DND-41 (cell line): Measurements from ENCODE around the gene ITIH1.

Experiments used
- ATAC-seq: fragments of 200-7000 bp; cut with Tn5 transposase; 3 replicates; pipeline ENCODE4 v1.9.1; 2021; ENCODE audit warnings: low read depth; ENCODE audit not compliant: insufficient read depth
- DNase-seq: peaks from one replicate; pipeline ENCODE4 v3.0.0-alpha.2; 2020
- H2AFZ ChIP-seq: 2 replicates; pipeline ENCODE4 v1.6.0; 2012; ENCODE audit warnings: low read depth, low read length
- H3K27ac ChIP-seq: 2 replicates; pipeline ENCODE4 v1.5.1; 2012; ENCODE audit warnings: low read length, inconsistent platforms
- H3K27me3 ChIP-seq: fragments of 200-600 bp; sonication (generic); 2 replicates; pipeline ENCODE4 v1.6.0; 2012; ENCODE audit warnings: low read length, mild to moderate bottlenecking, inconsistent platforms; ENCODE audit not compliant: insufficient read depth, poor library complexity
- H3K36me3 ChIP-seq: 2 replicates; pipeline ENCODE4 v1.5.1; 2012; ENCODE audit warnings: low read length, inconsistent platforms; ENCODE audit not compliant: insufficient read depth
- H3K4me1 ChIP-seq: 2 replicates; pipeline ENCODE4 v1.5.1; 2012; ENCODE audit warnings: mild to moderate bottlenecking, low read length; ENCODE audit not compliant: insufficient read depth
- H3K4me2 ChIP-seq: 2 replicates; pipeline ENCODE4 v1.6.0; 2012; ENCODE audit warnings: mild to moderate bottlenecking, moderate library complexity, low read length, inconsistent platforms; ENCODE audit not compliant: insufficient read depth
- H3K4me3 ChIP-seq, 2 experiments: fragments of 200-600 bp in 1 of 2; shearing (Covaris generic) in 1 of 2; 2 replicates each; pipeline ENCODE4 v1.5.1; 2012 to 2016; ENCODE audit warnings: inconsistent platforms in 2 of 2, low read length in 2 of 2, mild to moderate bottlenecking in 2 of 2, low read depth in 1 of 2, moderate library complexity in 1 of 2
- H3K79me2 ChIP-seq: 2 replicates; pipeline ENCODE4 v1.6.0; 2012; ENCODE audit warnings: low read length, inconsistent platforms; ENCODE audit not compliant: insufficient read depth
- H3K9ac ChIP-seq: 2 replicates; pipeline ENCODE4 v1.6.0; 2012; ENCODE audit warnings: low read depth, mild to moderate bottlenecking, inconsistent platforms, low read length, moderate library complexity
- H3K9me3 ChIP-seq: 2 replicates; pipeline ENCODE4 v1.5.1; 2012; ENCODE audit warnings: low read length, moderate library complexity, mild to moderate bottlenecking, inconsistent platforms; ENCODE audit not compliant: insufficient read depth, severe bottlenecking
- H4K20me1 ChIP-seq: 2 replicates; pipeline ENCODE4 v1.6.0; 2012; ENCODE audit warnings: low read length; ENCODE audit not compliant: insufficient read depth
- EZH2 ChIP-seq: IDR thresholded peaks from 3 replicates; pipeline ENCODE4 v1.6.1; 2012; ENCODE audit warnings: borderline replicate concordance, low read depth, mild to moderate bottlenecking, moderate library complexity, low read length, inconsistent platforms; ENCODE audit not compliant: severe bottlenecking
- TF ChIP-seq, protein P1 (sequence below): IDR thresholded peaks from 2 replicates; pipeline ENCODE4 v1.5.1; 2012; ENCODE audit warnings: borderline replicate concordance, low read length, moderate library complexity, mild to moderate bottlenecking; ENCODE audit not compliant: poor library complexity, severe bottlenecking; ENCODE audit errors: extremely low read depth

The ITIH1 gene

DNA sequence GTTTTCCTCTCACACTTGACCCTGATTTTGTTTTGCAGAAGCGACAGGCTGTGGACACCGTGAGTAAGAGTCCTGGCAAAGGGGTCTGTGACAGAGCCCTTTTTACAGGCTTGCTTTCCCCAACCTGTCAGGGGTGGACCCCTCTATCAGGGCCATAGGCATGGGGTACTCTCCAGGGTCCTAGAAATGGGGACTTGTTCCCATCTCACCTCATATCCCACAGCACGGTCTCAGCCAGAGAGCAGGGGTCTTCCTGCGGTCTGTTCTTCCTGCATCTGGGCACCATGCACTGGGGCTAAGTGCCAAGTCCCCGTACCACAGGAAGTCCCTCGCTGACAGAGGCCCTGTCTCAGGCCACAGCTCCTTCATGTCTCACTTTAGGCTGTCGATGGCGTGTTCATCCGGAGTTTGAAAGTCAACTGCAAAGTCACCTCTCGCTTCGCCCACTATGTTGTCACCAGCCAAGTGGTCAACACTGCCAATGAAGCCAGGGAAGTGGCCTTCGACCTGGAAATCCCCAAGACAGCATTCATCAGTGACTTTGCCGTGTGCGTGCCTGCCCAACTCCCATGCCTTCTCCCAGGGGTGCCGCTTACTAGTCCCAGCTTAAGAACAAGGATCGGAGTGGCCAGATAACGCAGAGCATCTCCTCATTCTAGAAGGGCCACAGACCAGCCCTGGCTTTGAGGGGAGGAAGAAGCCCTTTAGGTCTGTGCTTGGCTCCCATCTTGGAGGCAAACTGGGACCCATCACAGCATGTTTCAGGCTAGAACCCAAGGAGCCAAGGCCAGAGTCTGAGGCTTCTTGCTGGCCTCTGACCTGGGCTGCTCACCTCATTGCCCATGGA, 783 bp downstream of the ITIH1 start:
- H3K27ac ChIP-seq: no peak overlapping the region
- TF ChIP-seq, protein P1, sequence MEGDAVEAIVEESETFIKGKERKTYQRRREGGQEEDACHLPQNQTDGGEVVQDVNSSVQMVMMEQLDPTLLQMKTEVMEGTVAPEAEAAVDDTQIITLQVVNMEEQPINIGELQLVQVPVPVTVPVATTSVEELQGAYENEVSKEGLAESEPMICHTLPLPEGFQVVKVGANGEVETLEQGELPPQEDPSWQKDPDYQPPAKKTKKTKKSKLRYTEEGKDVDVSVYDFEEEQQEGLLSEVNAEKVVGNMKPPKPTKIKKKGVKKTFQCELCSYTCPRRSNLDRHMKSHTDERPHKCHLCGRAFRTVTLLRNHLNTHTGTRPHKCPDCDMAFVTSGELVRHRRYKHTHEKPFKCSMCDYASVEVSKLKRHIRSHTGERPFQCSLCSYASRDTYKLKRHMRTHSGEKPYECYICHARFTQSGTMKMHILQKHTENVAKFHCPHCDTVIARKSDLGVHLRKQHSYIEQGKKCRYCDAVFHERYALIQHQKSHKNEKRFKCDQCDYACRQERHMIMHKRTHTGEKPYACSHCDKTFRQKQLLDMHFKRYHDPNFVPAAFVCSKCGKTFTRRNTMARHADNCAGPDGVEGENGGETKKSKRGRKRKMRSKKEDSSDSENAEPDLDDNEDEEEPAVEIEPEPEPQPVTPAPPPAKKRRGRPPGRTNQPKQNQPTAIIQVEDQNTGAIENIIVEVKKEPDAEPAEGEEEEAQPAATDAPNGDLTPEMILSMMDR: no peak
- TF ChIP-seq EZH2: no peak
- H3K4me2 ChIP-seq: no peak overlapping the region
- no peak for ATAC-seq
- DNase-seq: no peak
- H3K36me3 ChIP-seq: no peaks in the 10 kb centered on the region
- H3K4me1 ChIP-seq: no peaks in the 10 kb centered on the region
- H3K4me3 ChIP-seq: no peak overlapping the region
- no peak overlapping the region for H2AFZ ChIP-seq
- H3K27me3 ChIP-seq: peaks cover 6% of the 10 kb centered on the region
- H3K9ac ChIP-seq: no peak overlapping the region
- H4K20me1 ChIP-seq: no peaks in the 10 kb centered on the region
- no peaks in the 10 kb centered on the region for H3K9me3 ChIP-seq
- no peaks in the 10 kb centered on the region for H3K79me2 ChIP-seq

DNA sequence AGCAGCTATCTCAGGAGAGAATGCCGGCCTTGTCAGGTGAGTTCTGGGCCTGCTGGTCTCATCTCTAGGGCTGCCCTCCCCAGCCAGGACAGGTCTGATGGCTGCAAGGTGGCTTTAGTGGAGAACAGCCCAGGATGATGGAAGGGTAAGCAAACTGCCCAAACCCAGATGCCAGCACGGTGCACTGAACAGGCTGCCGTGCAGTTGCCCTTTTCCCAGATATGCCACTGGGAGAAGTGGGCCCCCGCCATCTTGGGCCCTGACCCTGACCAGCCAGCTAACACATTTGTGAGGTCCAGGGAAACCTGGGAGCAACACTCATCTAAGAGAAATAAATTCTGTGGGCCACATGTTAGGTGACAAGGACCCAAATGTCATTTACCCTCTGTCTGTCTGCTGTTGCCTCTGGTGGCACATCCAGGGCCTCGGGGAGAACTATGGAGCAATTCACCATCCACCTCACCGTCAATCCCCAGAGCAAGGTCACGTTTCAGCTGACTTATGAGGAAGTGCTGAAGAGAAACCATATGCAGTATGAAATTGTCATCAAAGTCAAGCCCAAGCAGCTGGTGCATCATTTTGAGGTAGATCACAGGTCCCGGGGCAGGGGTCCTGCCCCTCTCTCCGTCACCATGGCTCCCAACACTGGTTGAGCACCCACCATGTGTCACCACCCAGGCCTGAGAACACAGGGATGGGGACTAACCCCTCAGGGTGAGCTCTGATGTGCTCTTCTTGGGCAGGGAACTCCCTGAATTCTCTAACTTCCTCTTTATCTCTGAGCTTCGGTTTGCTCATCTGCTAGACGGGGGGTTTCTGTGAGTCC, 1.8 kb downstream of the ITIH1 start:
- Histone ChIP-seq H2AFZ (no peak overlapping the region), H3K36me3 (no peaks in the 10 kb centered on the region), H3K4me1 (no peaks in the 10 kb centered on the region), H3K79me2 (no peaks in the 10 kb centered on the region), H3K9me3 (no peaks in the 10 kb centered on the region), H3K9ac (no peak overlapping the region), H3K27me3 (peaks cover 6% of the 10 kb centered on the region), H4K20me1 (no peaks in the 10 kb centered on the region), H3K4me3 (no peak overlapping the region), H3K4me2 (no peak overlapping the region), H3K27ac (no peak overlapping the region)
- DNase-seq (no peak), ATAC-seq (no peak)
- no peak for TF ChIP-seq EZH2
- TF ChIP-seq, protein P1: no peak

DNA sequence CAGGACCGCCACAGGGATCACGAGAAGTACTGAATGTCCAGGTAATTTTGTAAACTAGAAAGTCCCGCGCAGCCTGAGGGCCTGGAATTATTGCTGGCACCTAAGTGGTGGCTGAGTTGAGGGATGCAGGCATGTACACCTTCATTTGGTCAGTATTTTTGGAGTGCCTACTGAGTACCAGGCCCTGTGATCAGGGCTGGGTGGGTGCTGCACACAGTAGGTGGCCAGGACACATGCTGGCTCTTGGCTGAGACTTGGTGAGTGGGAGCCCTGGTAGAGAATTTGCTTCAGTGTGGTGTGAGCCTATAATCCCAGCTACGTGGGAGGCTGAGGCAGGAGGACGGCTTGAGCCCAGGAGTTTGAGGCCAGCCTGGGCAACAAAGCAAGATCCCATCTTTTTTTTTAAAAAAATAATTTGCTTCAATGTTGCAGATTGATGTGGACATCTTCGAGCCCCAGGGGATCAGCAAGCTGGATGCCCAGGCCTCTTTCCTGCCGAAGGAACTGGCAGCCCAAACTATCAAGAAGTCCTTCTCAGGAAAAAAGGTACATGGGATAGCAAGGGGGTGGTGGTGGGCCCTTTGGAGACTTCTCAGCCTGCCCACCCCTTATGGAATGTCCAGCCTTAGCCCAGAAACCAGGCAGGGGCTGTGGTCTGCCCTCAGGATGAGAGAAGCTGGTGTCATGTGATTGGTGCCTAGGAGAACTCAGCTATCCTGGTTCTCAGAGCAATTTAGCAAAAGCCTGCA, 2.6 kb downstream of the ITIH1 start:
- Histone ChIP-seq H3K4me2 (no peak overlapping the region), H3K27ac (no peak overlapping the region), H3K36me3 (no peaks in the 10 kb centered on the region), H3K9ac (no peak overlapping the region), H3K27me3 (peaks cover 6% of the 10 kb centered on the region), H2AFZ (no peak overlapping the region), H4K20me1 (no peaks in the 10 kb centered on the region), H3K9me3 (no peaks in the 10 kb centered on the region), H3K4me3 (no peak overlapping the region), H3K79me2 (no peaks in the 10 kb centered on the region), H3K4me1 (no peaks in the 10 kb centered on the region)
- DNase-seq (no peak), ATAC-seq (no peak)
- TF ChIP-seq EZH2: no peak
- TF ChIP-seq, protein P1: no peak
